ENCODE results near the gene SLC17A6.

DNA sequence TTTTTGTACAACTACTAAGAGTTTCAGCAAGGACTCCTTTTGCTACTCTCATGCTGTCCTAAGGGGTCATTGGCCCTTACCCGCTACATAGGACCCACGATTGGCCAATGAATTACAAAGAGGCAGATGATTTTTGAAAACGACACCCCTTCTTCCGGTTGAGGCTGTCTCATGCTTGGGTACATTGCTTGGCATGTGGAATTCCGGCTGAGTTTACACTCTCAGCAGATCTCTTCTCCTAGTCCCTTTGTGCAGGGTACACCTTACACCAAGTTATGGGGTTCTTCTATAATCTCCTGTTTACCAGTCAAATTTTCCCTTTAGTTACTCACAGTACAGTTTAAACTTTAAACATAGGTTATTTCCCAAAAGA lies 52.1 kb downstream of the SLC17A6 start:
- TF ChIP-seq, protein P1, sequence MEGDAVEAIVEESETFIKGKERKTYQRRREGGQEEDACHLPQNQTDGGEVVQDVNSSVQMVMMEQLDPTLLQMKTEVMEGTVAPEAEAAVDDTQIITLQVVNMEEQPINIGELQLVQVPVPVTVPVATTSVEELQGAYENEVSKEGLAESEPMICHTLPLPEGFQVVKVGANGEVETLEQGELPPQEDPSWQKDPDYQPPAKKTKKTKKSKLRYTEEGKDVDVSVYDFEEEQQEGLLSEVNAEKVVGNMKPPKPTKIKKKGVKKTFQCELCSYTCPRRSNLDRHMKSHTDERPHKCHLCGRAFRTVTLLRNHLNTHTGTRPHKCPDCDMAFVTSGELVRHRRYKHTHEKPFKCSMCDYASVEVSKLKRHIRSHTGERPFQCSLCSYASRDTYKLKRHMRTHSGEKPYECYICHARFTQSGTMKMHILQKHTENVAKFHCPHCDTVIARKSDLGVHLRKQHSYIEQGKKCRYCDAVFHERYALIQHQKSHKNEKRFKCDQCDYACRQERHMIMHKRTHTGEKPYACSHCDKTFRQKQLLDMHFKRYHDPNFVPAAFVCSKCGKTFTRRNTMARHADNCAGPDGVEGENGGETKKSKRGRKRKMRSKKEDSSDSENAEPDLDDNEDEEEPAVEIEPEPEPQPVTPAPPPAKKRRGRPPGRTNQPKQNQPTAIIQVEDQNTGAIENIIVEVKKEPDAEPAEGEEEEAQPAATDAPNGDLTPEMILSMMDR (IDR thresholded peaks at IDR 0.05) = no peak
- no peak for TF ChIP-seq POLR2A (IDR thresholded peaks at IDR 0.05)
